Cardiac septum (tissue), 1 donor: Measurements from ENCODE around the gene IL6. TPM values are rescaled to one million over a fixed set of nuclear protein-coding genes. Genes with fewer than 3 reads are reported as not detected.
"Not testable (repeated sequence)": the region's sequence is repeated elsewhere in the genome, so short reads cannot be mapped to it uniquely, and the experiment has no call there.

Experiments
- DNase-seq: peaks from one replicate; pipeline ENCODE4 v3.0.0-alpha.2; 2020; ENCODE audit warnings: low spot score
- intact Hi-C: fragments of 100-400 bp; cut with DNase I; formaldehyde crosslinking; loops from one replicate; pipeline ENCODE4 v1.14.0; 2022
- total RNA-seq: library from RNA; stranded (reverse); fragmentation: NEBNext Ultra II Directional; extraction: Animal tissue kit (Norgen Biotek cat#: 25700); gene quantifications from one replicate; pipeline ENCODE4 v1.2.1, GENCODE V29; 2021
- donor health status: DM: no; HTN: no; CAD: no.

IL6 gene
- total RNA-seq, 1 donor from 2014 or later = 5.8 TPM

- DNase-seq = no peak
- intact Hi-C loops = no loop called here
These were observed 35.9 kb downstream of the IL6 start for GRCh38 chr7:22762866-22763265.

DNA sequence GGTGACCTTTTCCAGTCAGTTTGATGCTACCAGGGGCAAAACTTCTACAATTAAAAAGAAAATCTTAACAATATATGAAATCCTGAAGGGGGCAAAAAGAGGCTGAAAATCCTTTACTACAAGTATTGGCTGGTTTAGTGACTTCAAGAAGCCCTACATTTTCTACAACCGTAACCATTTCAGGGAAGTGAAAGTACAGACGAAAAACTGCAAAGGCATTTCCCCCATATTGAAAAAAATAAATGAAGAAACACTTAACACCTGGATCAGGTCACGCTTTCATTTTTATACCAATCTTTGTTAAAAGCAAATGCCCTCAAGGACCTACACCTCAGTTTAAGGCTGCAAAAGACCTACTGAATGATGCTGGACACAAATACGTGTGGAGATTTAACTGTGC lies 38.6 kb downstream of the IL6 start:
- intact Hi-C loops = no loop called here
- no peak for DNase-seq

DNA sequence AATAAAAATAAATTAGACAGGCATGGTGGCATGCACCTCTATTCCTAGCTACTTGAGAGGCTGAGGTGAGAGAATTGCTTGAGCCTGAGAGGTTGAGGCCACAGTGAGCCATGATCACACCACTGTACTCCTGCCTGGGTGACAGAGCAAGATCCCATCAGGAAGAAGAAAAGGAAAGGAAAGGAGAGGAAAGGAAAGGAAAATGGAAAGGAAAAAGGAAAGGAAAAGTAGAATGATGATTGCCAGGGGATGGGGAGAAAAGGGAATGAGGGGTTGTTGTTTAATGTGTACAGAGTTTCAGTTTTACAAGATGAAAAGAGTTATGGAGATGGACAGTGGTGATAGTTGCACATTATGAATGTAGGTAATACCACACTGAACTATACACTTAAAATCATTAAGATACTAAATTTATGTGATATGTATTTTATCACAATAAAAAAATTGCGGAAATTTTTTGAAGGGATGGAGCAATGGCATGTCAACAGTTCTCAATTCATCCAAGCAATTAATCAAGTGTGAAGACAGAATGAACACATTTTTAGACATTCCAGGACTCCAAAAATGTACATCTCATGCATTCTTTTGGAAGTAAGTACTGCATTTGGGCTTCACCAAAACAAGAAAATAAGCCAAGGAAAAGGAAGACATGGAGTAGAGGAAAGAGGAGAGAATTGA lies 44.3 kb downstream of the IL6 start:
- intact Hi-C loops = no loop called here
- DNase-seq = no peak

DNA sequence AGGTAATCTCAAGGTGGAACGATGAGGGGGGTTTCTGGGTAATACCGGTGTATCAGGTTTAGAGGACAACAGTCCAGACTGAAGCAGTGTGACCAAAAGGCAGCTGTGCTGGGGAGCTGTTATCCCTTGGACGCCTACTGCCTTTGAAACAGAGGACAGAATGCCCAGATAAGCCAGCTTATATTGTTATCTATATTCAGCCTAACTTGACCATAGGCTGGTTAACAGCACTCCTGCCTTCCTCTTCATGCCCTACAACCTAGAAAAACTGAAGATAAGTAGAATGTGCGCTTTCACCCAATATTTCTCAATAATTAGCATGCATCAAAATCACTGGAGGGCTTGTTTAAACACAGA lies 44.9 kb downstream of the IL6 start:
- no peak for DNase-seq
- intact Hi-C loops = no loop called here

GRCh38 chr7:22772885-22773284 lies 45.9 kb downstream of the IL6 start:
- intact Hi-C loops = no loop called here

DNA sequence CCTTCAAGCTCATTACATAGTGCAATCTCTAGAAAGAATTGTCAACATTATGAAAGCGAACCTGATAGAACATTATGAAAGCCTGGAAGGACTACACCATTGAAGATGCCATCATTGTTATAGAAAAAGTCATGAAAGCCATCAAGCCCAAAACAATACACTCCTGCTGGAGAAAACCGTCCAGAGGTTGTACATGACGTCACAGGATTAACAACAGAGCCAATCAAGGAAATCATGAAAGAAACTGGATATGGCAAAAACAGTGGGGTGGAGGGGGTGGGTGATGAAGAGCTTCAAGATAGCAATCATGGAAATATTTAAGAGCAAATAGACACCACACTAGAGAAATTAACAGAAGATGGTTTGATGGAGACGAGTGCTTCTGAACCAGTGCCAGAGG lies 50.0 kb downstream of the IL6 start:
- DNase-seq = no peak
- intact Hi-C loops = no loop called here

More at GRCh38 chr7:22772885-22773284, 45.9 kb downstream of the IL6 start:
- DNase-seq = no peak

DNA sequence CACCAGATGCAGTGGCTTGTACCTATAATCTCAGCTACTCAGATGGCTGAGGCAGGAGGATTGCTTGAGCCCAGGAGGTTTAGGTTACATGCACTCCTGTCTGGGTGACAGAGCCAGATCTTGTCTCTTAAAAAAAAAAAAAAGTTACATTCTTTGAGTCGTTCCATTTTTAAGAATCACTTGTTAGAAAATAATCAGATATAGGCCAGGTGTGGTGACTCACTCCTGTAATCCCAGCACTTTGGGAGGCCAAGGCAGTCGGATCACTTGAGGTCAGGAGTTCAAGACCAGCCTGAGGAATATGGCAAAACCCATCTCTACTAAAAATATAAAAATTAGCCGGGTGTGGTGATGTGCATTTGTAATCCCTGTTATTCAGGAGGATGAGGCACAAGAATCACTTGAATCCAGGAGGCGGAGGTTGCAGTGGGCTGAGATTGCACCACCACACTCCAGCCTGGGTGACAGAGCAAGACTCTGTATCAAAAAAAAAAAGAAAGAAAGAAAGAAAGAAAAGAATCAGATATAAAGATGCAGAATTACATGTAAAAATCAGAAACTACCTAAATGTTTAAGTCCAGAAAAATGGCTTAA lies 52.8 kb downstream of the IL6 start:
- intact Hi-C loops = not testable (repeated sequence)

DNA sequence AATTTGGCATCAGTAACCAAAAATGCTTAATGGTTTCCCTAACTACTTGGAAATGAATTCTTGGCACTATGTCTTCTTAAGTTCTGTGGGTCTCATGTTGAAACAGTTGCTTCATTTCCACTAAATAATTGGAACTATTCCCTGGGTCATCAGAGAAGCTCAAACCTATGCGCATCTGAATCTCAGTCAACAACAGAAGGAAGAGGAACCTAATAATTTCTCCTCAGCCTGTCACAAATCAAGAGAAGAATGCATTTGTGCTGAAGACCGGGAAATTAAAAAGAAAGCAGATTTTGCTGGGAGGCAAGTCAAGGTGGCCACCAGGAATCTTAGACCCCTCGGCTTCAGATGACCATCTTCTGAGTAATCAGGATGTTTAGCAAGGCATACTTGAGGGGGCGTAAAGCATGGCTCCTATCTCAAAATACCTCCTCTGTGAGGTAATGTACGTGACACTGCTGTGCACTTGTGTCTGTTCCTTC lies 54.3 kb downstream of the IL6 start:
- no peak for DNase-seq
- intact Hi-C loops = no loop called here

More for the DNA sequence above, 52.8 kb downstream of the IL6 start:
- not testable (repeated sequence) for DNase-seq

Other genes with a start within 250 kb of the IL6 start
- 0.92 TPM for gene STEAP1B, start 227.0 kb upstream of the IL6 start, total RNA-seq
- 318 TPM for gene TOMM7, start 95.6 kb downstream of the IL6 start, total RNA-seq